Transverse colon (tissue), 4 donors: ENCODE measurements around the gene PRR23A. TPM values are rescaled to one million over a fixed set of nuclear protein-coding genes. Genes with fewer than 3 reads are reported as not detected.

Experiments
- DNase-seq: peaks from one replicate; pipeline ENCODE4 v3.0.0-alpha.2; 2019
- H3K27ac ChIP-seq, 4 donors: fragments of 200-600 bp; sonication (generic); 2 replicates each; pipeline ENCODE4 v1.5.1; 2016 to 2018; ENCODE audit warnings: inconsistent platforms in 4 of 4
- H3K27me3 ChIP-seq: fragments of 200-600 bp; sonication (generic); 2 replicates; pipeline ENCODE4 v1.5.1; 2017; ENCODE audit warnings: inconsistent platforms
- H3K36me3 ChIP-seq, 4 donors: fragments of 200-600 bp; sonication (generic); 2 replicates each; pipeline ENCODE4 v1.5.1; 2017 to 2019; ENCODE audit warnings: inconsistent platforms in 4 of 4
- H3K4me1 ChIP-seq, 4 donors: fragments of 200-600 bp; sonication (generic); 2 replicates each; pipeline ENCODE4 v1.5.1; 2017 to 2020; ENCODE audit warnings: inconsistent platforms in 4 of 4
- H3K4me3 ChIP-seq, 4 donors: fragments of 200-600 bp; sonication (generic); 1 replicate in 1 of 4; 2 replicates in 3 of 4; pipeline versions ENCODE4 v1.5.1 to v1.6.1; 2017 to 2019; ENCODE audit warnings: inconsistent platforms in 4 of 4
- H3K9me3 ChIP-seq, 2 donors: fragments of 200-600 bp; sonication (generic); 2 replicates each; pipeline ENCODE4 v1.5.1; 2017 to 2019; ENCODE audit warnings: inconsistent platforms in 2 of 2
- EP300 ChIP-seq: sonication (generic); formaldehyde crosslinking; IDR thresholded peaks from one replicate; pipeline ENCODE4 v1.6.1; 2017; ENCODE audit warnings: antibody characterized with exemption, low read depth
- POLR2A ChIP-seq: fragments of 450-650 bp; IDR thresholded peaks from one replicate; pipeline ENCODE4 v1.6.1; 2016; ENCODE audit warnings: antibody characterized with exemption, mild to moderate bottlenecking, moderate library complexity
- POLR2AphosphoS5 ChIP-seq, 3 donors: sonication (generic); formaldehyde crosslinking; IDR thresholded peaks; one replicate each; pipeline ENCODE4 v1.6.1; 2016; ENCODE audit warnings: antibody characterized with exemption in 3 of 3
- WGBS, 2 donors: methylation state at CpG; one replicate each; pipeline ENCODE4 v1.1.5; 2018; ENCODE audit warnings: low coverage in 1 of 2; 5-methylcytosine and 5-hydroxymethylcytosine counted together
- in situ Hi-C, 4 donors: fragments of 200-750 bp; cut with MboI; loops; one replicate each; pipeline versions ENCODE4 v1.15.0 to v1.15.1; 2017; ENCODE audit warnings: low sequenced_read_pairs in 3 of 4, low pct_ligation_motif_present in 1 of 4, low pct_unique_long_range_greater_than_20kb in 1 of 4
- intact Hi-C: fragments of 100-400 bp; cut with DNase I; formaldehyde crosslinking; loops from one replicate; pipeline ENCODE4 v1.15.1; 2023; ENCODE audit warnings: low total_unique reads
- total RNA-seq, 4 donors: library from RNA; depleted of rRNA; stranded (reverse); fragments of >200 nt; gene quantifications; one replicate each; pipeline ENCODE4 v1.1.0, GENCODE V29; 2016
- TF ChIP-seq, protein P1 (sequence below), 5 experiments: fragments of 200-600 bp in 3 of 5; fragments of 450-650 bp in 2 of 5; sonication (generic) in 3 of 5; IDR thresholded peaks; 1 replicate in 2 of 5; 2 replicates in 3 of 5; pipeline ENCODE4 v1.5.1; 2016 to 2017; ENCODE audit warnings: antibody characterized with exemption in 5 of 5, inconsistent platforms in 3 of 5, mild to moderate bottlenecking in 2 of 5, moderate library complexity in 1 of 5

The PRR23A gene
- total RNA-seq, 4 donors from 2014 or later = not detected

DNA sequence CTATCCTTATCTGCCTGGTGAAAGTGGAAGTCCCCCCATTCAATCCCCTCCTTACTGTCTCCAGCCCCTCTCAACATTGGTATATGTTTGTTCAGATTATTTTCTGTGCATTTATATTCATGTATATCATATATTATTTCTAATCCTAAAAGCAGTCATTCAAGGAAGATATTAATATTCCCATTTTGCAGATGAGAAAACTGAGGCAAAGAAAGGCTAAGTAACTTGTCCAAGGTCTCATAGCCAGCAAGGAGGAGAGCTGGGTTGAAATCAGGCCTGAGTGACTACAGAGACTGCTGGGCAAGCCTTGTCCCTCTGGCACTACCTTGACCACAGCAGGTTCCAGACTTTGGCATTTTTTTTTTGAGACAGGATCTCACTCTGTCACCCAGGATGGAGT is 30.0 kb downstream of the PRR23A start:
- H3K4me1 ChIP-seq = no peaks in the 10 kb centered on the region
- no peak for DNase-seq
- TF ChIP-seq, protein P1, sequence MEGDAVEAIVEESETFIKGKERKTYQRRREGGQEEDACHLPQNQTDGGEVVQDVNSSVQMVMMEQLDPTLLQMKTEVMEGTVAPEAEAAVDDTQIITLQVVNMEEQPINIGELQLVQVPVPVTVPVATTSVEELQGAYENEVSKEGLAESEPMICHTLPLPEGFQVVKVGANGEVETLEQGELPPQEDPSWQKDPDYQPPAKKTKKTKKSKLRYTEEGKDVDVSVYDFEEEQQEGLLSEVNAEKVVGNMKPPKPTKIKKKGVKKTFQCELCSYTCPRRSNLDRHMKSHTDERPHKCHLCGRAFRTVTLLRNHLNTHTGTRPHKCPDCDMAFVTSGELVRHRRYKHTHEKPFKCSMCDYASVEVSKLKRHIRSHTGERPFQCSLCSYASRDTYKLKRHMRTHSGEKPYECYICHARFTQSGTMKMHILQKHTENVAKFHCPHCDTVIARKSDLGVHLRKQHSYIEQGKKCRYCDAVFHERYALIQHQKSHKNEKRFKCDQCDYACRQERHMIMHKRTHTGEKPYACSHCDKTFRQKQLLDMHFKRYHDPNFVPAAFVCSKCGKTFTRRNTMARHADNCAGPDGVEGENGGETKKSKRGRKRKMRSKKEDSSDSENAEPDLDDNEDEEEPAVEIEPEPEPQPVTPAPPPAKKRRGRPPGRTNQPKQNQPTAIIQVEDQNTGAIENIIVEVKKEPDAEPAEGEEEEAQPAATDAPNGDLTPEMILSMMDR (IDR thresholded peaks at IDR 0.05) = no peak
- TF ChIP-seq POLR2A = no peak
- TF ChIP-seq POLR2AphosphoS5 (IDR thresholded peaks at IDR 0.05) = no peak
- TF ChIP-seq EP300 = no peak
- H3K4me3 ChIP-seq = no peak overlapping the region
- H3K27me3 ChIP-seq = no peaks in the 10 kb centered on the region
- intact Hi-C loops = no loop called here
- in situ Hi-C loops = no loop called here
- H3K9me3 ChIP-seq = no peaks in the 10 kb centered on the region
- H3K36me3 ChIP-seq = no peaks in the 10 kb centered on the region
- no peak overlapping the region for H3K27ac ChIP-seq

DNA sequence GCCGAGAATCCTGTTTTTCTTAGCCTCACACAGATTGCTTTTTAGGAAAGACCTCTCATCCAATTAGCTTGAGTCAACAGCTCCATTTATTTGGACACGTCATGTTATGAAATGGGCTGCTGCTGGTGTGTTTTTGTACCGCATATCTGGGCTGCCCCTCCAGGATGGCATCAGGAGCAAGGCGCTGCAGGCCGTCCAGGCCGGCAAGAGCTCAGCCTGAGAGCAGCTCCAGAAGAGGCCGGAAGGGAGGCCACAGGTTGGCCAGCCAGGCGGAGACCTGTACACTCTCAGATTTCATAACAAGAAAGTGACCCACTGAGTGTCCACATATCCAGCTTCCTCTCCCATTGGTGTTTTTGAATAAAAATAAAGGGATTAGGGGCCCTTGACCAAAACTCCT is 30.7 kb downstream of the PRR23A start:
- no peak for DNase-seq
- no peaks in the 10 kb centered on the region for H3K36me3 ChIP-seq
- 93% methylated on average over 8 of the region's 8 CpGs; no CpG with 5 or more reads in 1 of the 2 donors for WGBS, 2 donors
- no peaks in the 10 kb centered on the region for H3K27me3 ChIP-seq
- H3K4me3 ChIP-seq = no peak overlapping the region
- H3K4me1 ChIP-seq = no peaks in the 10 kb centered on the region
- no peak overlapping the region for H3K27ac ChIP-seq
- TF ChIP-seq POLR2A (no peak), EP300 (no peak), POLR2AphosphoS5 (IDR thresholded peaks at IDR 0.05) (no peak)
- intact Hi-C loops = no loop called here
- no peaks in the 10 kb centered on the region for H3K9me3 ChIP-seq
- in situ Hi-C loops = no loop called here

DNA sequence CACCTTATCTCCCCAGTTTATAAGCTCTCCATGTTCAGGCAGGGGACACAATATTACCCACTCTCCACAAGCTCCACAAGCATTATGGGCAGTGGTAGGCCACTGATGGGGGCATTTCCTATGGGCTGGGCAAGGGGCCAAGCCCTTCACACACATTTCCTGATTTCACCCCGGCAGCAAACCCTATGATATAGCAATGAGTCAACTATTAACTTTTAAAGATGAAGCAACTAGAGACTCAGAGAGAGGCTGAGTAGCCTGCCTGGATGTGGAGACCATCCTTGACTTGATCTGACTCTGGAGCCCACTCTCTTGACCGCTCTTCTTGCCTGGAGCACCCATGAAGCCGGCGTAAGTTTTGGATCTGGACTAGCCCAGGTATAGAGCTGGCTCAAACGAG is 31.6 kb downstream of the PRR23A start:
- 77% methylated on average over 5 of the region's 5 CpGs; no CpG with 5 or more reads in 1 of the 2 donors for whole genome bisulfite sequencing, 2 donors
- H3K36me3 ChIP-seq = no peaks in the 10 kb centered on the region
- DNase-seq = no peak
- TF ChIP-seq, protein P1 (IDR thresholded peaks at IDR 0.05) = no peak
- TF ChIP-seq POLR2AphosphoS5 (IDR thresholded peaks at IDR 0.05) (no peak), POLR2A (no peak), EP300 (no peak)
- no peak overlapping the region for H3K4me3 ChIP-seq
- in situ Hi-C loops = no loop called here
- H3K9me3 ChIP-seq = no peaks in the 10 kb centered on the region
- peaks cover 5% of the 10 kb centered on the region for H3K27me3 ChIP-seq
- H3K27ac ChIP-seq = no peak overlapping the region
- H3K4me1 ChIP-seq = no peaks in the 10 kb centered on the region
- intact Hi-C loops = no loop called here

DNA sequence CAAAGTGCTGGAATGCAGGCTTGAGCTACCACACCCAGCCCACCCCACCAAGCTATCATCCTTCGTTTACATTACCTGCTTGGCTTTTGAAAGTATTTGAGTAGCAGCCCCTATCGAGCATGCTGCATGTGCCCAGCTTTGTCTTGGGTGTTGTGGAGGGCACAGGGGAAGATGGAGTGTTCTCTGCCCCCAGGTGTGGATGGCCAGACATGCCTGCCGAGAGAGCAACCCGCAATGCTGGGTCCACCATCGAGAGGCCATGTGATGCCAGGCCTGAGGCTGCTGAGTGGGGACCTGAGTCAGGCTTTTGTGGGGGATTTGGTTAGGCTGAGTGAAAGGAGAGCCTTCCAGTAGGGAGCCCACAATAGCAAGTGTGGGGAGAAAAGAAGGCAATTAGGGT is 33.1 kb downstream of the PRR23A start:
- no peaks in the 10 kb centered on the region for H3K4me1 ChIP-seq
- H3K4me3 ChIP-seq = no peak overlapping the region

More for the DNA sequence above, 33.1 kb downstream of the PRR23A start:
- intact Hi-C loops = no loop called here
- Histone ChIP-seq H3K27ac (no peak overlapping the region), H3K36me3 (no peaks in the 10 kb centered on the region), H3K27me3 (peaks cover 9% of the 10 kb centered on the region), H3K9me3 (no peaks in the 10 kb centered on the region)
- WGBS, 2 donors = 96% methylated on average over 5 of the region's 5 CpGs; no CpG with 5 or more reads in 1 of the 2 donors
- no peak for DNase-seq
- no peak for TF ChIP-seq EP300
- no peak for TF ChIP-seq POLR2AphosphoS5 (IDR thresholded peaks at IDR 0.05)
- TF ChIP-seq, protein P1 (IDR thresholded peaks at IDR 0.05) = no peak
- no peak for TF ChIP-seq POLR2A
- in situ Hi-C loops = no loop called here
